Spleen (tissue), 7 donors: ENCODE measurements around the gene TCEAL3.

ENCODE experiments used
- POLR2A ChIP-seq, 3 donors: fragments of 450-650 bp; IDR thresholded peaks; one replicate each; pipeline ENCODE4 v1.5.1; 2017; ENCODE audit warnings: antibody characterized with exemption in 3 of 3, mild to moderate bottlenecking in 1 of 3
- TF ChIP-seq, protein P1 (sequence below), 11 experiments: fragments of 200-600 bp in 7 of 11; fragments of 450-650 bp in 4 of 11; sonication (generic) in 4 of 11; IDR thresholded peaks in 8 of 11; conservative IDR thresholded peaks in 3 of 11; 1 replicate in 7 of 11; 2 replicates in 4 of 11; pipeline versions ENCODE4 v1.4.0 to v1.8.0; 2016 to 2021; ENCODE audit warnings: antibody characterized with exemption in 11 of 11, inconsistent platforms in 4 of 11, mild to moderate bottlenecking in 1 of 11
- donor health status: DM: no; HTN: no; CAD: no; lungs with moderate emphysema.
- donor health status: DM: no; HTN: no; CAD: no.
- donor health status: DM: no; HTN: no; CAD: no.

DNA sequence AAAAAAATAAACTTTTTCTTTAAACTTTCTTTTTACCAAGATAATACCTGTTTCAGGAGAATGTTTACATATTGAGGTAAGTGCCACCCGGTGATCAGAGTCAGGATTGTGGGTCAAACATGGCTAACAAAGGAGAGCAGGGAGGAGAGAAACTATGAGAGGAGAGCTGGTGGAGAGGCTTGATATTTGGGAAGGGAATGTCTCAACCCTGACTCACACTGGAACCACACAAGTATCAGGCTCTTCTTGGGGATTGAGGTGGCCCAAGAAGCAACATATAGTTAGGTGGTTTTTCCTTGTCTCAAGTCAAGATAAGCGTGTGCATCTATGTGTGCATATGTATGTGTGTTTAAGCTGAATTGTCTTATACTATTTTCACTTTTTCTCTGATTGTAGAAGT, 27.7 kb downstream of the TCEAL3 start:
- TF ChIP-seq, protein P1, sequence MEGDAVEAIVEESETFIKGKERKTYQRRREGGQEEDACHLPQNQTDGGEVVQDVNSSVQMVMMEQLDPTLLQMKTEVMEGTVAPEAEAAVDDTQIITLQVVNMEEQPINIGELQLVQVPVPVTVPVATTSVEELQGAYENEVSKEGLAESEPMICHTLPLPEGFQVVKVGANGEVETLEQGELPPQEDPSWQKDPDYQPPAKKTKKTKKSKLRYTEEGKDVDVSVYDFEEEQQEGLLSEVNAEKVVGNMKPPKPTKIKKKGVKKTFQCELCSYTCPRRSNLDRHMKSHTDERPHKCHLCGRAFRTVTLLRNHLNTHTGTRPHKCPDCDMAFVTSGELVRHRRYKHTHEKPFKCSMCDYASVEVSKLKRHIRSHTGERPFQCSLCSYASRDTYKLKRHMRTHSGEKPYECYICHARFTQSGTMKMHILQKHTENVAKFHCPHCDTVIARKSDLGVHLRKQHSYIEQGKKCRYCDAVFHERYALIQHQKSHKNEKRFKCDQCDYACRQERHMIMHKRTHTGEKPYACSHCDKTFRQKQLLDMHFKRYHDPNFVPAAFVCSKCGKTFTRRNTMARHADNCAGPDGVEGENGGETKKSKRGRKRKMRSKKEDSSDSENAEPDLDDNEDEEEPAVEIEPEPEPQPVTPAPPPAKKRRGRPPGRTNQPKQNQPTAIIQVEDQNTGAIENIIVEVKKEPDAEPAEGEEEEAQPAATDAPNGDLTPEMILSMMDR (IDR thresholded peaks at IDR 0.05 in 8 of 11, conservative IDR thresholded peaks at IDR 0.05 in 3 of 11) = no peak
- no peak for TF ChIP-seq POLR2A (IDR thresholded peaks at IDR 0.05)
